Measurements from ENCODE around the gene PQBP1. TPM values are rescaled to one million over a fixed set of nuclear protein-coding genes. Genes with fewer than 3 reads are reported as not detected.

The PQBP1 gene
- total and polyA plus RNA-seq, 8 donors = 4.7 to 148 (median 92.7) TPM

DNA sequence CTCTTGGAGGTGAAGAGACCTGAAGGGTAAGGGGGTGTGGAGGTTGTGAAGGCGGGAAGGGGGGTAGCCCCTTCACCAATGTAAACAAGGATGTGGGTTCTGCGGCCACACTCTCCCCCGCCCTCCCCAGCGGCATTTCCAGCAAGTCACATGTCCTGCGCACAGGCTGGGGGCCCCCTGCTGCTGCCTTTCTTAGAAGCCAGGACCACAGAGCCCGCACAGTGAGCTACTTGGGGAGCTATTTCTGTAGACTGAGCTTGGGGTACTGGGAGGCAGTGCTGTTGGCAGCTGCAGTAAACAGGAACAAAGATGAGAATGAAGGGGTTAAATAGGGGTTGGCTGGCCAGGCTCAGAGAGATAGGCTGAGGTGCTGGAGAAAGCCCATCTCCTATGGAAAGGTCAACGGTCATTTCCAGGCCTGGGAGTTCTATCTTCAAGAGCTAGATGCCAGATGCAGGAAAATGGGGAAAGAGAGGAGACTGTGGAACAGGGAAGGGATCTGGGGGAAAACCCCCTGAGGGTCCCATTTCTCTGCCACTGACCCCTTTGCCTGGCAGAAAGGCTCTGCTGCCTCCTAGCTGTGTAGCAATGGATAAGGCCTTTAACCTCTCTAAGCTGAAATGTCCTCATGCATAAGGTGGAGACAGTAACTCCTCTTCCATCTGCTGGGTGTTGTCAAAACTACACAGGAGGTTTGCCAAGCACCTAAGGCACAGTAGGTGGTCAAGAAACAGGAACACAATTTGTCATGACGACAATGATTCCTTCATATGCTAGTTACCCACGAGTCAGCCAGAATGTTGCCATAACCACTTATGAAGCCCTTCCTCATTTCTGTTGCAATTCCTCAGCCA lies 39.6 kb downstream of the PQBP1 start:
- Histone ChIP-seq H3K4me1 (peaks cover 0 to 53% (median 37%) of the 10 kb centered on the region in 4 donors), H3K36me3 (peaks cover 9 to 53% (median 37%) of the 10 kb centered on the region in 4 donors), H3K27me3 (no peaks in the 10 kb centered on the region), H3K4me3 (no peak overlapping the region), H3K9me3 (no peaks in the 10 kb centered on the region), H3K27ac (peak overlapping the region; percentile 34 to 72 (median 65))
- DNase-seq = peak; percentile 72 to 79
- no peak for TF ChIP-seq EP300 (IDR thresholded peaks at IDR 0.05)
- TF ChIP-seq POLR2AphosphoS5 (IDR thresholded peaks at IDR 0.05) = peak in 1 of 3 donors; percentile 31
- no peak for TF ChIP-seq CTCF (IDR thresholded peaks at IDR 0.05)
- no peak for TF ChIP-seq POLR2A (IDR thresholded peaks at IDR 0.05)
- WGBS, 5 donors = 13 to 32% (median 29%) methylated on average over 6 to 9 of the region's 9 CpGs
- intact Hi-C loops (cut with DNase I; ENCODE audit: low total_unique reads) = no loop called here

DNA sequence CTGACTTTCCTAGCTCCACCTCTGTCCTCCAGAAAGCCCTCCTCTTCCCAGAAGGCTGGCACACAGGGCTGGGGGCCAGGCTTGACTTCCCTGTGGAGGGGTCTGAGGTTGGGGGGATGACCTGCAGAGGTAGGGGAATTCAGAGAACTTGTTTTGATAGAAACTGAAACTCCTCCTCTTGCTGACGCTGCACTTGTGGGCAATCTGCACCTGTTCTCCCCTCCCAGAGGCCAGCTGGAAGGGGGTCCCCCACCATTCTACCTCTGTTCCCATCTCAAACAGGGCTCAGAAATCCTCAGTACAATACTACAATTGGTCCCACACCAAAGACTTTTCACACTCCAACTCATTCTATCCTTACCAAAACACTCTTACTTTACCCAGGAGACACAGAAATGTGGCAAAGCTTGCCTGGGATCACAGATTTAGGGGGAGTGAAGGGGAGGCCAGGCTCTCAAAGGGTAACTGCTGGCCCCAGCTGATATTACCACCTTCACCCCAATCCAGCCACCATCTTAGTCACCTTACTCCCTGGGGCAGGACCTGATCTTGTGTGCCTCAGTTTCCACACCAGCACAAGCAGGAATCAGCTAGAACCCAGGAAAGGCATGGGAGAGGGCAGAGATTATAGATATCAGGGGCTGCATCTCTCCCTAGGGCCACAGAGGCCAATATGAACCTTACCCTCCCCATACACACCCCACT lies 41.1 kb downstream of the PQBP1 start:
- peak in 1 of 2 donors; percentile 49 for DNase-seq
- WGBS, 5 donors = 40 to 90% (median 71%) methylated on average over 1 of the region's 1 CpG
- Histone ChIP-seq H3K27me3 (no peaks in the 10 kb centered on the region), H3K27ac (peak overlapping the region in 4 of 5 donors; percentile 3 to 65 (median 50)), H3K9me3 (no peaks in the 10 kb centered on the region), H3K36me3 (peaks cover 5 to 37% (median 28%) of the 10 kb centered on the region in 4 donors), H3K4me3 (no peak overlapping the region), H3K4me1 (peaks cover 0 to 61% (median 42%) of the 10 kb centered on the region in 4 donors)
- intact Hi-C loops (cut with DNase I; ENCODE audit: low total_unique reads) = no loop called here
- TF ChIP-seq POLR2AphosphoS5 (IDR thresholded peaks at IDR 0.05) (no peak), EP300 (IDR thresholded peaks at IDR 0.05) (no peak), CTCF (IDR thresholded peaks at IDR 0.05) (no peak), POLR2A (IDR thresholded peaks at IDR 0.05) (no peak)

GRCh38 chrX:48939524-48940228 lies 41.9 kb downstream of the PQBP1 start:
- 57 to 74% (median 60%) methylated on average over 2 to 3 of the region's 3 CpGs for whole genome bisulfite sequencing, 5 donors
- Histone ChIP-seq H3K27ac (peak overlapping the region; percentile 3 to 65 (median 48)), H3K36me3 (peaks cover 0 to 29% (median 22%) of the 10 kb centered on the region in 4 donors), H3K4me1 (peaks cover 0 to 61% (median 42%) of the 10 kb centered on the region in 4 donors), H3K27me3 (no peaks in the 10 kb centered on the region), H3K4me3 (no peak overlapping the region), H3K9me3 (no peaks in the 10 kb centered on the region)
- no peak for TF ChIP-seq EP300 (IDR thresholded peaks at IDR 0.05)
- no peak for TF ChIP-seq POLR2A (IDR thresholded peaks at IDR 0.05)
- no peak for TF ChIP-seq POLR2AphosphoS5 (IDR thresholded peaks at IDR 0.05)
- TF ChIP-seq CTCF (IDR thresholded peaks at IDR 0.05) = no peak
- DNase-seq = no peak
- intact Hi-C loops (cut with DNase I; ENCODE audit: low total_unique reads) = no loop called here

GRCh38 chrX:48940404-48940955 lies 42.8 kb downstream of the PQBP1 start:
- no peak overlapping the region for H3K4me3 ChIP-seq
- WGBS, 5 donors = 69 to 95% (median 88%) methylated on average over 1 to 2 of the region's 2 CpGs
- TF ChIP-seq EP300 (IDR thresholded peaks at IDR 0.05) = no peak
- no peak for TF ChIP-seq CTCF (IDR thresholded peaks at IDR 0.05)
- TF ChIP-seq POLR2AphosphoS5 (IDR thresholded peaks at IDR 0.05) = no peak
- no peak for TF ChIP-seq POLR2A (IDR thresholded peaks at IDR 0.05)
- DNase-seq = no peak
- peak overlapping the region in 2 of 5 donors; percentile 48 to 65 for H3K27ac ChIP-seq
- peaks cover 0 to 24% (median 15%) of the 10 kb centered on the region in 4 donors for H3K36me3 ChIP-seq
- H3K27me3 ChIP-seq = no peaks in the 10 kb centered on the region
- intact Hi-C loops (cut with DNase I; ENCODE audit: low total_unique reads) = no loop called here
- no peaks in the 10 kb centered on the region for H3K9me3 ChIP-seq
- H3K4me1 ChIP-seq = peaks cover 0 to 64% (median 42%) of the 10 kb centered on the region in 4 donors
